ENCODE results near the gene MED26.

Gene MED26

GRCh38 chr19:16579381-16579780 lies 48.6 kb downstream of the MED26 start:
- TF ChIP-seq CTCF (conservative IDR thresholded peaks at IDR 0.05; ENCODE audit: low read depth, low read length), result no peak
- no peak overlapping the region for H3K4me3 ChIP-seq (ENCODE audit: low read length)
- peak; percentile 62 for DNase-seq (ENCODE audit: low read depth)

GRCh38 chr19:16577531-16577985 lies 50.4 kb downstream of the MED26 start:
- no peak for DNase-seq (ENCODE audit: low read depth)
- H3K4me3 ChIP-seq (ENCODE audit: low read length), result no peak overlapping the region
- no peak for TF ChIP-seq CTCF (conservative IDR thresholded peaks at IDR 0.05; ENCODE audit: low read depth, low read length)

GRCh38 chr19:16576690-16577530 lies 51.1 kb downstream of the MED26 start:
- no peak overlapping the region for H3K4me3 ChIP-seq (ENCODE audit: low read length)
- TF ChIP-seq CTCF (conservative IDR thresholded peaks at IDR 0.05; ENCODE audit: low read depth, low read length), result no peak
- DNase-seq (ENCODE audit: low read depth), result no peak

- no peak for TF ChIP-seq CTCF (conservative IDR thresholded peaks at IDR 0.05; ENCODE audit: low read depth, low read length)
- DNase-seq (ENCODE audit: low read depth), result no peak
These were observed 51.9 kb downstream of the MED26 start for GRCh38 chr19:16575861-16576689.

GRCh38 chr19:16575282-16575681 lies 52.7 kb downstream of the MED26 start:
- no peak for DNase-seq (ENCODE audit: low read depth)
- TF ChIP-seq CTCF (conservative IDR thresholded peaks at IDR 0.05; ENCODE audit: low read depth, low read length), result no peak
- H3K4me3 ChIP-seq (ENCODE audit: low read length), result no peak overlapping the region

More at GRCh38 chr19:16575861-16576689, 51.9 kb downstream of the MED26 start:
- H3K4me3 ChIP-seq (ENCODE audit: low read length), result no peak overlapping the region

- TF ChIP-seq CTCF (conservative IDR thresholded peaks at IDR 0.05; ENCODE audit: low read depth, low read length), result no peak
- DNase-seq (ENCODE audit: low read depth), result no peak
- H3K4me3 ChIP-seq (ENCODE audit: low read length), result peak overlapping the region; percentile 78
These were observed 54.1 kb downstream of the MED26 start for GRCh38 chr19:16573925-16574324.

Data from retinal pigment epithelial cell (primary cell).